Hematopoietic multipotent progenitor cell treated with erythropoietin and hydrocortisone succinate and interleukin-3 and kit ligand, for 4 days (in vitro differentiated cells): ENCODE measurements around the gene TRPM4.
"Not testable (repeated sequence)": the region's sequence is repeated elsewhere in the genome, so short reads cannot be mapped to it uniquely, and the experiment has no call there.

Source experiments
- DNase-seq: peaks from one replicate; pipeline ENCODE4 v3.0.0-alpha.2; 2015

TRPM4 gene

DNA sequence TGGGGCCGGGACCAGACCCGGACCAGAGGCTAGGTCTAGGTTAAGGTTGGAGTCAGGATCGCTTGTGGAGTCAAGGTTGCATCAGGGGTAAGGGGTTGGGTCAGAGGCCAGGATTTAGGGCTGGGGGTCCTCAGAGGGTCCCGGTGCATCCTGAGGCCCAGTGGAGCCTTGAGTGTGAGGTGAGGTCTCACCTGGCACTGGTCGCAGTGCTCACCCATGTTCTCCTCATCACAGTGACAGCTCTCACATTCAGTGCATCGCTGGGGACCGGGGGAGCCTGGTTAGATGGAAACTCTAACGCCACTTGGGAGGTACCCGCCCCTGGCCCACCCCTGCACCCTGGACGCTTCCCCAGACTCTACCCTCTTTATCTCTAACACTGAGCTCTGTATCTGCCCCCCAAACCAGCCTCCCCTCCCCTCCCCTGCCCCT lies 5.5 kb upstream of the TRPM4 start:
- DNase-seq, result no peak

DNA sequence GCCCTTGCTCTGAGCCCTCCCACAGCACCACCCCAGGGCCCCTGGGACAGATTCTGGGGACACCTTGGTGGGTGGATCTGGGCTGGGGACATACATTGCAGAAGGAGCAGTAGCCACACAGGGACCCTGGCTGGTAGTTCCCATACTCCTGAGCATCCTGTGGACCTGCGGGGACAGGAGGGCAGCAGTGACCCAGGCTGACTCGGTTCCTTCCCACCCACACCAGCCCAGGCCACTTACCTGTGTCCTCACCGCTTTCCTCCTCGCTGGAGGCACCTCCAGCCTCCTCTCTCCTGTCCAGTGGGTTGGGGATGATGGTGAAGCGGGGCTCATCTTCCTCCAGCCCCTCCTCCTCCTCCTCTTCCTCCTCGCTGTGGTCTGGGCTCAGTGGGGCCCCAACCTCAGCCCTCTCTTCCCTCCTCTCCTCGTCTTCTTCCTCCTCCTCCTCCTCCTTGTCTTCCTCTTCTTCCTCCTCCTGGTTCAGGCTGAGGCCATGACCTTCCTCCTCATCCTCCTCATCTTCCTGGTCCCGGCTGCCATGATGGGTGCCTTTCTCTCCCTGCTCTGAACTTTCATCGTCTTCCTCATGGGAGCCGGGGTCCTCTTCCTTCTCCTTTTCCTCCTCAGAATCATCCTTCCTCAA lies 4.3 kb upstream of the TRPM4 start:
- DNase-seq, result no peak

DNA sequence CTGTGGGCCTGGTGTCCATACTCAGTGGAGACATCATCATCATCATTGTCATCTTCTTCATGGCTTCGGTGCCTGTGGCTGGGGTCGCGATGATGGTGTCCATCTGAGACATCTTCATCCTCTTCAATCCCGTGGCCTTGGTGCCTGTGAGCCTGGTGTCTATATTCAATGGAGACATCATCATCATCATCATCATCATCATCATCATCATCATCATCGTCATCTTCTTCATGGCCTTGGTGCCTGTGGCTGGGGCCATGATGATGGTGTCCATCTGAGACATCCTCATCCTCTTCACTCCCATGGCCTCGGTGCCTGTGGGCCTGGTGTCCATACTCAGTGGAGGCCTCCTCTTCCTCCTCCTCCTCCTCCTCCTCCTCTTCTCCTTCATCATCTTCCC lies 3.3 kb upstream of the TRPM4 start:
- DNase-seq, result no peak

DNA sequence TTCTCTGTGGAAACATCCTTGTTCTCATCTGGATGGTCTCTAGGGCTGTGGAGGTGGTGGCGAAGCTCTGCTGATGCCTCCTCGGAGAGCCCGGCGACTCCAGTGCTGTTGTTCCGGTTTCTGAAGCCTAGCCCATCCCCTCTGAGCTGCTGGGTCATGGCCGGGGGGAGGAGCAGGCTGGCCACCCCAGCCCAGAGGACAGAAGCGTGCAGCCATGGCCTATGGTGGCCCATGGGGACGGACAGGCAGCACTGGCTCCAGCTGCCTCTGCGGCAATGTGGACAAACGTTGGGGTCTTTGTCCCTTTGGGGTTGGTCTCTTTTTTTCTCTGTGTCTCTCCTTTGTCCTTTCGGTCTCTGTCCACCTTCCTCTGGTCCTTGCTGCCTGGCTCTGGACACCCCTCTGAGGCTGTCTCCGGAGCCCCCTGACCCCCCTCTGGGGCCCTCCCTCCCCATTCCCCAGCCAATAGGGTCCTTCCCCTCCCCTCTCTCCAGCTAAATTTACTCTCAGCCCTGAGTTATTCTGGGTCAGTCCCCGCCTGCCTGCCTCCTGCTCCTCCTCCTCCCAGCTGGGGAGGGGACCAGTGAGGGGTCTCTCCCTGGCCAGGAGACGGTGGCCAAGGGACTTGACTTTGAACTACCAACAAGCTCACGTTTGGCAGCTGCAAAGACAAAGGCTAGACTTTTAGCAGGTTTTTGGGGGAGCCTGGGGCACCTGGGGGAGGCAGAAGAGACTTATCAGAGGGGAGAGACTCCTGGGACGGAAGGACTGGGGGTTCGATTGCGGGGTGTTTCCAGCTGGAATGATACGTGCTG lies 2.4 kb upstream of the TRPM4 start, which contains the start of gene HRC:
HRC (minus strand) TSS at position 392 of the 815 bp plus-strand sequence; CDS start at position 233, 159 bp downstream.
- no peak for DNase-seq

DNA sequence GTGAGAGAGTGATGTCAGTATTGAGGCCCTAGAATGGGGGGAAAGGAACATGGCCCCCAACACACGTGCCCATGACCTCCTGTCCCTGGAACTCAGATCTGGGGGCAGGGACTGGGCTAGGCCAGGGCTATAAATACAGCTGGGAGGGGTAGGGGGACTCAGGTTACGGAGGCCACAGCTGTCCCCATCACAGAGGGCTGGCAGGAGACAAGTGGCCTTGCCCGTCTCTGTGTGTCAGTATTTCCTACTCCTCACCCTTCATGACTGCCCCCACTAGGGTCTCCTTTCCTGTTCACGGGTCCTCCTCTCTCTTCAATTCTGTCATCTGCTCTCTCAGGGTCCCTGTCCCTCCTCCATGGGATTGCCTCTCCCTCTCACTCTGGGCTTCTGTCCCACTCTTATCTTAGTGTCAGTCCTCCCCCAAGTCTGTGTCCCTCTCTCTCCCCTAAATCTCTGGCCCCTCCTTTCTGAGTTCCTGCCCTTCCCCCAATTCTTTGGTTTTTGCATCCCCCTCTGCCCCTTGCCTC lies 1.7 kb upstream of the TRPM4 start:
- DNase-seq, result no peak

DNA sequence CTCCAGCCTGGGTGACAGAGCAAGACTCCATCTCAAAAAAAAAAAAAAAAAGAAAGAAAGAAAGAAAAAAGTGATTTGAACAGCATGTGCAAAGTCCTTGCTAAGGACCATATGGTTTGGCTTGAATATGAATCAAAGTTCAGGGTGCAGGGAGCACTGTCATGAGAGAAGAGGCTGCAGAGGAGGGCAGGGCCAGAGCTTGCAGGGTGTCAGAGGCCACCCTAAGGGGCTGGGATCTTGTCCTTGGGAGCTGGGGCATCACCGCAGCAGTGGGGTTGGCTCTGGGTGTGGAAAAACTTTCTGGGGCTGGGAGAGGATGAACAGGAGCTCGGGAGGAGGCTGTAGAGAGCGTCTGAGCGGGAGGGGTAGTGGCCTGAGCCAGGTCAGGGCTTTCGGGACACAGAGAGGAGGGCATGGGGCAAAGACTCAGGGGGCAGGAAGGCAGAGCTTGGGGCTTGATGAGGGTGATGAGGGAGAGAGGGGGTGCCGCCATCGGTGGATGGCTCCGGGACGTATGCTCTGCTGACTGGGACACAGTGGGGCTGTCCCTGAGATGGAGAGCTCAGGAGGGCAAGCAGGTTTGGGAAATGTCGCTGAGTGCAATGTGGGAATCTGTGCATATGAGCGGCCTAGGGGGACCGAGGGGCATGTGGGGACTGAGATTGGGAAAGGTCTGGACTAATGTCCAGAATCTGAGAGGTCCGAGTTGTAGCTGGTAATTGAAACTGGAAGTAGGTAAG lies 3.0 kb downstream of the TRPM4 start:
- DNase-seq, result no peak

DNA sequence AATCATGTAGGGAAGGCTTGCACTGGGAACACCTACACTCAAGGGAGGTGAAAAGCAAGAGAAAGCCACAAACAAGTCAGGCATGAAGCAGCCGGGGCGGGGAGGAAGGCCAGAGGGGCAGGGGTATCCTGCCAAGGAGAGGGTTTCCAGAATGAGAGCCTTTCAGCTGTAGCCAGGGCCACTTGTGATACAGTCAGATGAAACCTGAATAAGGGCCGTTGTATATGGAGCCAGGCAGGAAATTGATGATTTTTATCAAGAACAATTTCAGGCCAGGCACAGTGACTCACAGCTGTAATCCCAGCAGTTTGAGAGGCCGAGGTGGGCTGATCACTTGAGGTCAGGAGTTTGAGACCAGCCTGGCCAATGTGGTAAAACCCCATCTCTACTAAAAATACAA lies 4.4 kb downstream of the TRPM4 start:
- no peak for DNase-seq

DNA sequence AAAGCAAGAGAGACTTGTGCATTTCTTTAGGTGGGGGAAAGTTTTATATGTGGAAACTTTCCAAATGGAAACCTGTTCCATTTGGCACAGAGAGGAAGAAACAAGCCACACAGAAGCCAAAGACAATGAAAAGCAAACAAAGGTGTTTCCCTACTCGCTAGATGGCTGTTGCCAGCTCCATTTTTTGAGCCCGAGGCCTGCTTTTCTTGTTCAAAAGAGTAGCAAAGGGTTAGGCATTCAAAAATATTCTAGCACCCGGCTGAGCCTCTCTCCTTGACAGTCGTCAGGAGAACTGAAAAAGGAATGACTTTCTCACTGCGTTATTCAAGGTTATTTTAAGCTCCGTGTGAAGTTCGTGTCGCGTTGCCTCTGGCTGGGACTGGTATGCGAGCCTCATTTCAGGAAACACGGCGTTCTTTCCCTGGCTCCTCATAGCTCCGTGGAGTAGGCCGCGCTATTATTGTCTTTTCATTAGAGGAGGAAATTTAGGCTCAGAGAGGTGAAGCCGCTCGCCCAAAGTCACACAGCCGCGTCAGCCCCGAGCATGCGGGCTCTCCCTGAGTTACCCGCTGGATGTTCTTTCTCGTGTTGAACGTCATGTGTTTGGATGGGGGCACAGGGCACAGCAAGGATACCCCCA lies 7.6 kb downstream of the TRPM4 start:
- DNase-seq, result no peak

DNA sequence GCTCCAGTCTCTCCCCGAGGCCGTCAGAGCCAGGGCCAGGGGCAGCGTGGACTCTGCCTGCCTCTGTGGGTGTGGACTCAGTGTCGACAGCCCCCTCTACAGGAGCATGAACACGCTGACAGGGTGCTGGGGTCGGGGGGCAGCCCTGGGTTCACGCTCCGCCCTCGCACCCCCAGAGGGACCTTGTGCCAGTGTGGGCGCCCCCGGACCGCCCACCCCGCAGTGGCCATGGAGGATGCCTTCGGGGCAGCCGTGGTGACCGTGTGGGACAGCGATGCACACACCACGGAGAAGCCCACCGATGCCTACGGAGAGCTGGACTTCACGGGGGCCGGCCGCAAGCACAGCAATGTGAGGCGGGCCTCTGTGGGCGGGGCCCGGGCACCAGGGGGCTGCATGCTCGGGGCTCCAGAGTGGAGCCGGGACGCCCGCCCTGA lies 8.3 kb downstream of the TRPM4 start:
- no peak for DNase-seq

DNA sequence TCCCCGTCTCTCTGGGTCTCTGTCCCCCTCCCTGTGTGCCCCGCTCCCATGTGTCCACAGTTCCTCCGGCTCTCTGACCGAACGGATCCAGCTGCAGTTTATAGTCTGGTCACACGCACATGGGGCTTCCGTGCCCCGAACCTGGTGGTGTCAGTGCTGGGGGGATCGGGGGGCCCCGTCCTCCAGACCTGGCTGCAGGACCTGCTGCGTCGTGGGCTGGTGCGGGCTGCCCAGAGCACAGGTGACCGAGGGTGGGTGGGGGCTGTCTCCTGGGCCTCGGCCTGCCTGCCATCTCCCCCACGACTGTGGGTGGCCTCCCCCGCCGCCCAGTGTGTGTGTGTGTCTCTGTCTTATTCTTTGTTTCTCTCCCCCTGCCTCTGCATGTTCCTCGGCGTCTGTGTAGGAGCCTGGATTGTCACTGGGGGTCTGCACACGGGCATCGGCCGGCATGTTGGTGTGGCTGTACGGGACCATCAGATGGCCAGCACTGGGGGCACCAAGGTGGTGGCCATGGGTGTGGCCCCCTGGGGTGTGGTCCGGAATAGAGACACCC lies 10.3 kb downstream of the TRPM4 start:
- no peak for DNase-seq

DNA sequence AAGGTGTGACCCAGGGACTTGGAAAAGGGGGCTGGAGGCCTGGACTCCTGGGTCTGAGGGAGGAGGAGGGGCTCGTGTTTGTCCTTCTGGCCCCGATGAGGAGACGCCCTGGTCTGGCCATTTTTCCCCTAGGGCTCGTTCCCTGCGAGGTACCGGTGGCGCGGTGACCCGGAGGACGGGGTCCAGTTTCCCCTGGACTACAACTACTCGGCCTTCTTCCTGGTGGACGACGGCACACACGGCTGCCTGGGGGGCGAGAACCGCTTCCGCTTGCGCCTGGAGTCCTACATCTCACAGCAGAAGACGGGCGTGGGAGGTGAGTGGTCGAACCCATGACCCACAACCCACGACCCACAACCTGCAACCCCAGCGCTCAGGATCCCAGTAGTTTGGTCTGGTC lies 10.8 kb downstream of the TRPM4 start:
- no peak for DNase-seq

DNA sequence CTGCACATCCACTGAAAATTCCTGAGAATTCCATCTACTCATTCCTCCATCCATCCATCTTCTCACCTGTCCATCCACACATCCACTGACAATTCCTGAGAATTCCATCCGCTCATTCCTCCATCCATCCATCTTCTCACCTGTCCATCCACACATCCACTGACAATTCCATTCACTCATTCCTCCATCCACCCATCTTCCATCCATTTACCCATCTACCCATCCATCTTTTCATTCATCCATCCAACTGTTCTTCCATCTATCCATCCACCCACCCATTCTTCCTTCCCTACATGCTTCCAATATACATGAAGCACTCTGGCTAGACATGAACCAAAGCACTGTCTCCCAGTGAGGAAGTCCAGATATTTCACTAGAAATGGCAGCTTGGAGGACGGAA lies 15.6 kb downstream of the TRPM4 start:
- no peak for DNase-seq

DNA sequence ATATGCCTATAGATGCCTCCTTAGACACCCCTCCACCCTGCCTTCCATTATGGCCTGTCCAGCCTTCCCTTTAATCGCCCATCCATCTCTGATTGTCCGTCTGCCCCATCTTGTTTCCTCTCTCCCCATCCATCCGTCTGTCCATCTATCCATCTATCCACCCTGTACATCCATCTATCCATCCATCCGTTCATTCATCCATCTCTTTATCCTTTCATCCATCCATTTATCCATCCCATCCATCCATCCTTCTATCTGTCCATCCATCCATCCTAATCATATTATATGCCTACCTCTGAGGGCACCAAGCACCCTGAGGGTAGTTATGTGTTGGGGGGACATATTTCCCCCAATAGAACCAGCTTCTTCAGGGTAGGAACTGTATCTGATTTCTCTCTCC lies 23.1 kb downstream of the TRPM4 start:
- DNase-seq, result no peak

DNA sequence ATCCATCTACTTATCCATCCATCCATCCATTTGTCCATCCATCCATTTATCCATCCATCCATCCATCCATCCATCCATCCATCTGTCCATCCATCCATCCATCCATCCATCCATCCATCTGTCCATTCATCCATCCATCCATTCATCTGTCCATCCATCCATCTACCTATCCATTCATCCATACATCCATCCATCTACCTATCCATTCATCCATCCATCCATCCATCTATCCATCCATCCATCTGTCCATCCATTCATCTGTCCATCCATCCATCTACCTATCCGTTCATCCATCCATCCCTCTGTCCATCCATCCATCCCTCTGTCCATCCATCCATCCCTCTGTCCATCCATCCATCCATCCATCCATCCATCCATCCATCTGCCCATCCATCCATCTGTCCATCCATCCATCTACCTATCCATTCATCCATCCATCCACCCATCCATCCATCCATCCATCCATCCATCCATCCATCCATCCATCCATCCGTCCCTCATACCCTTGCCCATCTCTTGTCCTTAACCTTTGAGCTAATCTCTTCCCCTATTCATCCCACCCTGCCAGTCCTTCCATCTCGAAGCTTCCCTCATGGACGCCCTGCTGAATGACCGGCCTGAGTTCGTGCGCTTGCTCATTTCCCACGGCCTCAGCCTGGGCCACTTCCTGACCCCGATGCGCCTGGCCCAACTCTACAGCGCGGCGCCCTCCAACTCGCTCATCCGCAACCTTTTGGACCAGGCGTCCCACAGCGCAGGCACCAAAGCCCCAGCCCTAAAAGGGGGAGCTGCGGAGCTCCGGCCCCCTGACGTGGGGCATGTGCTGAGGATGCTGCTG lies 24.6 kb downstream of the TRPM4 start:
- not testable (repeated sequence) for DNase-seq

DNA sequence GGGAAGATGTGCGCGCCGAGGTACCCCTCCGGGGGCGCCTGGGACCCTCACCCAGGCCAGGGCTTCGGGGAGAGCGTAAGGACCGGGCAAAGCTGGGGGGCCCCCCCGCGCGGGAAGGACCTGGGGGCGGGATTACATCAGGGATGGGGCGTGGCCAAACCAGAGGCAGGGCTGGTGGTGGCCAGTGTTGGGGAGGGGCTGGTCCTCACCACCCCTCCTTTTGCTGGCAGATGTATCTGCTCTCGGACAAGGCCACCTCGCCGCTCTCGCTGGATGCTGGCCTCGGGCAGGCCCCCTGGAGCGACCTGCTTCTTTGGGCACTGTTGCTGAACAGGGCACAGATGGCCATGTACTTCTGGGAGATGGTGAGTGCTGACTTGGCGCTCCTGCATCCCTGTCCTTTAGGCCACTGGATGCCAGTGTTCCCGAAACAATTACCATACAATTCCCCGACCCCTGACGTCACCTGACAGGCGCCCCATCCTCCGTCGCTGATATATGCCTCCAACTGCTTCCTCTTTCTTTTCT lies 25.3 kb downstream of the TRPM4 start:
- DNase-seq, result no peak

DNA sequence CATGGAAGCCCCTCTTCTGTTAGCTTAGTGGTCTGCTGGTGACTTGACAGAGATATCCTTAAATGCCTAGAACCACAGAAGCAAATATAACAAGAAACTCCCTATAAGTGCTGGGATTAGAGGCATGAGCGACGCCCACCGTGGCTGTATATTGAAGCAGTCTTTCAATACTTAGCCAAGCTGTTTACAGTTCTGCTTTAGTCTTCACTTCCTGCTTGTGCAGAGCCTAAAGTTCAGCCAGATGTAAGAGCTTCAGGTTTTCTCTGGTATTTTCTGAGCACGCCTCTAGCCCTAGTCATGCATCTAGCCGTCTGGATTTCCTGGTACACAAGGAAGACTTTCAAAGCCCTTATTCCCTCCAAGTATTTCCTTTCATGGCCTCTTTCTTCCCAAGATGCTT lies 28.5 kb downstream of the TRPM4 start:
- no peak for DNase-seq

DNA sequence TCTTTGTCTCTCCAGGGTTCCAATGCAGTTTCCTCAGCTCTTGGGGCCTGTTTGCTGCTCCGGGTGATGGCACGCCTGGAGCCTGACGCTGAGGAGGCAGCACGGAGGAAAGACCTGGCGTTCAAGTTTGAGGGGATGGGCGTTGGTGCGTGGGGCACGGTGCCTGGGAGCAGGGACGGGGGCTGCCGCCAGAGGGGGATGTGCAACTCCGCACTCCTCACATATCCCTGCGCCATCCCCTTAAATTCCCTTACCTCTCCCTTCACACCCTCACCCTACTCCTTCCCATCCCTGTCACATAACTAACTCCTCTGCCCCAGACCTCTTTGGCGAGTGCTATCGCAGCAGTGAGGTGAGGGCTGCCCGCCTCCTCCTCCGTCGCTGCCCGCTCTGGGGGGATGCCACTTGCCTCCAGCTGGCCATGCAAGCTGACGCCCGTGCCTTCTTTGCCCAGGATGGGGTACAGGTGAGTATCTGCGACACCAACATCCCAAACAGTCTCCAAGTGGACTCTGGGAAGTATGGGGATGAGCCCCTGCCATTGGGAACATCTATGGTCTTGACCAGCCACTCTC lies 31.1 kb downstream of the TRPM4 start:
- DNase-seq, result no peak

DNA sequence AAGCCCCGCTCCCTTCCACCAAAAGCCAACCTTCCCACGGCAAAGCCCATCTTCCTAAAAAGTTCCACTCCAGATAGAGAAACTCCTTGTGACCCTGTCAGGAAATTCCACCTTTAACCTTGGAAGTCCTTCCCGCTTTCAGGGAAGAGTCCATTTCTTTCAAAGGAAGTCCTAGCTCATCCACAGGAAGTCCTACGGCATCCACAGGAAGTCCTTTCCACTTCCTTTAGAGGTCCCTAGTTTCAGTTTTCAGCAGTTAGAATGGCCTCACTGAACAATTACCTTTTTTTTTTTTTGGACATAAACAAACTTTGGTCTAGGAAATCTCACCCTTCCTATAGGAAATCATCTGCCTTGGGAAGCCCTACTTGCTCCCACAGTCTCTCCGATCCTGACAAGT lies 31.7 kb downstream of the TRPM4 start:
- no peak for DNase-seq

DNA sequence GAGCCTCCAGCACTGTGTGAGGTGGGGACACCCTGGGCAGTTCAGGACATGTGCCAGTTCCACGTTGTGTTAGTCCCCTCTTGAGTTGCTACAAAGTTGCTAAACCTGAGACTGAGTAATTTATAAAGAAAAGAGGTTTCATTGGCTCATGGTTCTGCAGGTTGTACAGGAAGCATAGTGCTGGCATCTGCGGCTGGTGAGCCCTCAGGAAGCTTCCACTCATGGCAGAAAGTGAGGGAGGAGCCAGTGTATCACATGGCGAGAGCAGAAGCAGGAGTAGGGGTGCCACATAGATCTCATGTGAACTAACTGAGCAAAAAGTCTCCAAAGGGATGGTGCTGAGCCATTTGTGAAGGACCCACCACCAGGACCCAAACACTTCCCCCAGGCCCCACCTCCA lies 33.2 kb downstream of the TRPM4 start:
- no peak for DNase-seq

DNA sequence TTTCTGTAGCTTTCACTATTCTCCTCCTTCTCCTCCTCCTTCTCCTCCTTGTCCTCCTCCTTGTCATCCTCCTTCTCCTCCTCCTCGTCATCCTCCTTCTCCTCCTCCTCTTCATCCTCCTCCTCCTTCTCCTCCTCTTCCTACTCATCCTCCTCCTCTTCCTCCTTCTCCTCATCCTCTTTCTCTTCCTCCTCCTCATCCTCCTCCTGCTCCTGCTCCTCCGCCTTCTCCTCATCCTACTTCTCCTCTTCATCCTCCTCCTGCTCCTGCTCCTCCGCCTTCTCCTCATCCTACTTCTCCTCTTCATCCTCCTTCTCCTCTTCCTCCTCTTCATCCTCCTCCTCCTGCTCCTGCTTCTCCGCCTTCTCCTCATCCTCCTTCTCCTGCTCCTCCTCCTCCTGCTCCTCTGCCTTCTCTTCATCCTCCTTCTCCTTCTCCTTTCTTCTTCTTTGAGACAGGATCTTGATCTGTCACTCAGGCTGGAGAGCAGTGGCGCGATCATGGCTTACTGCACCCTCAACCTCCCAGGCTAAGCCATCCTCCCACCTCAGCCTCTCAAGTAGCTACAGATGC lies 36.3 kb downstream of the TRPM4 start:
- no peak for DNase-seq

DNA sequence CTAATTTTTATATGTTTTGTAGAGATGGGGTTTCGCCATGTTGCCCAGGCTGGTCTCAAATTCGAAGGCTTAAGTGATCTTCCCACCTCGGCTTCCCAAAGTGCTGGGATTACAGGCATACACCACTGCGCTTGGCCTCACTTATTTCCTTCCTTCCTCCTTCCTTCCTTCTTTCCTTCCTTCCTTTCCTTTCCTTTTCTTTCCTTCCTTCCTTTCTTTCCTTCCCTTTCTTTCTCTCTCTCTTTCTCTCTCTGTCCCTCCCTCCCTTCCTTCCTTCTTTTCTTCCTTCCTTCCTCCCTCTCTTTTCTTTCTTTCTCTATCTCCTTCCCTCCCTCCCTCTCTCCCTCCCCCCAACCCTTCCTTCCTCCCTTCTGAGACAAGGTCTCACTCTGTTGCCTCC lies 36.8 kb downstream of the TRPM4 start:
- DNase-seq, result no peak
